PC-3 (cell line): ENCODE results near the gene GIMAP4. TPM values are rescaled to one million over a fixed set of nuclear protein-coding genes. Genes with fewer than 3 reads are reported as not detected.

ENCODE experiments used
- ATAC-seq: fragments of 200-7000 bp; cut with Tn5 transposase; 2 replicates; pipeline ENCODE4 v1.9.1; 2020; ENCODE audit warnings: mild to moderate bottlenecking, moderate library complexity
- BruUV-seq: library from RNA; stranded (reverse); fragments of 400-500 nt; replicated peaks from 2 replicates; lab custom pipeline; 2021; lab: Mats Ljungman, UMichigan
- CTCF ChIA-PET: fragments of 300-600 bp; sonication (Branson Sonifier 250); formaldehyde crosslinking; loops from one replicate; lab custom pipeline; 2022; ENCODE audit warnings: antibody characterized with exemption; lab: Charles Lee
- POLR2A ChIA-PET: fragments of 300-600 bp; sonication (Branson Sonifier 250); formaldehyde crosslinking; loops from one replicate; lab custom pipeline; 2022; ENCODE audit warnings: antibody characterized with exemption; ENCODE audit not compliant: unreplicated experiment; lab: Charles Lee
- DNase-seq: peaks from one replicate; pipeline ENCODE4 v3.0.0-alpha.2; 2015
- H2AFZ ChIP-seq: fragments of 300-600 bp; sonication (generic); 2 replicates; pipeline ENCODE4 v1.6.0; 2016; ENCODE audit warnings: antibody characterized with exemption, low read length
- H3F3A ChIP-seq: fragments of 300-600 bp; sonication (generic); one replicate; pipeline ENCODE4 v1.6.0; 2017; ENCODE audit warnings: antibody characterized with exemption, low read length, control low read depth, mild to moderate bottlenecking; ENCODE audit not compliant: unreplicated experiment
- H3K27ac ChIP-seq: fragments of 300-600 bp; sonication (generic); 2 replicates; pipeline ENCODE4 v1.5.1; 2016; ENCODE audit warnings: mild to moderate bottlenecking, low read length
- H3K27me3 ChIP-seq: fragments of 300-600 bp; sonication (generic); 2 replicates; pipeline ENCODE4 v1.6.1; 2016; ENCODE audit warnings: low read length, mixed read lengths
- H3K36me3 ChIP-seq: fragments of 300-600 bp; sonication (generic); 2 replicates; pipeline ENCODE4 v1.6.1; 2016; ENCODE audit warnings: low read depth, mixed run types, low read length, mixed read lengths
- H3K4me1 ChIP-seq: fragments of 300-600 bp; sonication (generic); 2 replicates; pipeline ENCODE4 v1.5.1; 2016; ENCODE audit warnings: low read length; ENCODE audit not compliant: insufficient read depth
- H3K4me2 ChIP-seq: fragments of 300-600 bp; sonication (generic); 2 replicates; pipeline ENCODE4 v1.6.0; 2016; ENCODE audit warnings: low read length
- H3K4me3 ChIP-seq: fragments of 300-600 bp; sonication (generic); 2 replicates; pipeline ENCODE4 v1.5.1; 2016; ENCODE audit warnings: mild to moderate bottlenecking, low read length, mixed read lengths
- H3K79me2 ChIP-seq: fragments of 300-600 bp; sonication (generic); 2 replicates; pipeline ENCODE4 v1.6.1; 2017; ENCODE audit warnings: low read length, mixed read lengths
- H3K9ac ChIP-seq: fragments of 300-600 bp; sonication (generic); 2 replicates; pipeline ENCODE4 v1.6.0; 2016; ENCODE audit warnings: mild to moderate bottlenecking, low read length
- H3K9me2 ChIP-seq: fragments of 300-600 bp; sonication (generic); replicated peaks from 2 replicates; pipeline ENCODE4 v1.6.1; 2016; ENCODE audit warnings: mixed run types, low read length, mixed read lengths
- H3K9me3 ChIP-seq: fragments of 300-600 bp; sonication (generic); 2 replicates; pipeline ENCODE4 v1.6.1; 2016; ENCODE audit warnings: low read length, mixed read lengths
- H4K20me1 ChIP-seq: fragments of 300-600 bp; sonication (generic); 2 replicates; pipeline ENCODE4 v1.6.1; 2016; ENCODE audit warnings: low read length, mixed read lengths
- EZH2 ChIP-seq: fragments of 300-600 bp; sonication (generic); IDR thresholded peaks from one replicate; pipeline ENCODE4 v1.6.1; 2017; ENCODE audit warnings: antibody characterized with exemption, mild to moderate bottlenecking, low read length; ENCODE audit not compliant: unreplicated experiment
- EZH2phosphoT487 ChIP-seq: fragments of 300-600 bp; sonication (generic); IDR thresholded peaks from 2 replicates; pipeline ENCODE4 v1.6.1; 2018; ENCODE audit warnings: mild to moderate bottlenecking, antibody characterized with exemption, low read length, borderline replicate concordance
- intact Hi-C: fragments of 100-400 bp; cut with micrococcal nuclease; formaldehyde crosslinking; loops from 2 replicates; pipeline ENCODE4 v1.9.0; 2023
- total RNA-seq: library from RNA; depleted of rRNA; stranded (reverse); fragments of >200 nt; gene quantifications from 2 replicates; pipeline ENCODE4 v1.2.3, GENCODE V29; 2014
- TF ChIP-seq, protein P1 (sequence below): fragments of 300-600 bp; sonication (generic); conservative IDR thresholded peaks from 2 replicates; pipeline ENCODE4 v1.5.1; 2017; ENCODE audit warnings: antibody characterized with exemption, low read depth, mild to moderate bottlenecking, low read length

GIMAP4 gene
- total RNA-seq, 1 experiment from 2014 or later = not detected

DNA sequence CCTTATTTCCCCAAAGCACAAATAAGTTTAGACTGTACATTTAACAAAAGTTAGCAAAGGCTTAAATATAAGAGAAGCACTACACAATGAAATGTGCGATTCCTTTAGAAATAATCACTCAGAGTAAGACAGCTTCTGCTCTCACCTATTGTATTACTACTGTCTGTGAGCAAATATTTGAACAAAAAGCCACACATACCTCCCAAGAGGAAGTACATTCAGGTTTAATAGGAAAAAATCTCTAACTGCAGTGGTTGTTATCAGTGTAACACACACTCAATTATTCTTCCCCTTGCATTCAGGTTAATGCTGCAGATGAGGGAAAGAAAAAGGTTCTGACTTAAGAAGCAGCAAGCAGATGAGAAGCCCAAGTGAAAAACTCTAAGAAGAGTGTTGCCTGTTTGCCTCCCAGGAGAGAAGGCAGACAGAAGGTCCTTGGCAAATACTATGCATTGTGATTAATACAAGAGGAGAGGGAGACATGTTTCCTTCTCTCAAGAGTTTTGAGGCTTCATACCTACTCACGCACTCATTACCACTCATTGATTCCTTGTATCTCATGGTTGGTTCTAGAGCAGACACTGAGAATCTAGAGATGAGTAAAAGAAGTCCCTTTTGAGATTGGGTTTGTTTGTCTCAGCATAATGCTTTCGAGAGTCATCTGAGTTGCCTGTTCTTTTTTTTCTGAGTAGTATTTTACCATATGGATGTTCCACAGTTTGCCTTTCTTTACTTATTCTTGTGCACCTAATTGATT lies 13.6 kb downstream of the GIMAP4 start:
- Histone ChIP-seq H3F3A (no peaks in the 10 kb centered on the region), H4K20me1 (no peaks in the 10 kb centered on the region), H3K27me3 (peaks cover 36% of the 10 kb centered on the region; the same call in 1 of the 2 replicates), H3K9me3 (no peaks in the 10 kb centered on the region), H3K36me3 (no peaks in the 10 kb centered on the region), H3K4me2 (no peak overlapping the region), H3K4me1 (no peaks in the 10 kb centered on the region), H3K9me2 (no peaks in the 10 kb centered on the region), H3K9ac (no peak overlapping the region), H3K79me2 (no peaks in the 10 kb centered on the region), H2AFZ (no peak overlapping the region), H3K27ac (no peak overlapping the region), H3K4me3 (no peak overlapping the region)
- intact Hi-C loops = no loop called here
- BruUV-seq = no TSS peak
- ChIA-PET POLR2A (no interaction called here), CTCF (no interaction called here)
- peak; percentile 61 for ATAC-seq
- DNase-seq = peak; percentile 44
- TF ChIP-seq, protein P1, sequence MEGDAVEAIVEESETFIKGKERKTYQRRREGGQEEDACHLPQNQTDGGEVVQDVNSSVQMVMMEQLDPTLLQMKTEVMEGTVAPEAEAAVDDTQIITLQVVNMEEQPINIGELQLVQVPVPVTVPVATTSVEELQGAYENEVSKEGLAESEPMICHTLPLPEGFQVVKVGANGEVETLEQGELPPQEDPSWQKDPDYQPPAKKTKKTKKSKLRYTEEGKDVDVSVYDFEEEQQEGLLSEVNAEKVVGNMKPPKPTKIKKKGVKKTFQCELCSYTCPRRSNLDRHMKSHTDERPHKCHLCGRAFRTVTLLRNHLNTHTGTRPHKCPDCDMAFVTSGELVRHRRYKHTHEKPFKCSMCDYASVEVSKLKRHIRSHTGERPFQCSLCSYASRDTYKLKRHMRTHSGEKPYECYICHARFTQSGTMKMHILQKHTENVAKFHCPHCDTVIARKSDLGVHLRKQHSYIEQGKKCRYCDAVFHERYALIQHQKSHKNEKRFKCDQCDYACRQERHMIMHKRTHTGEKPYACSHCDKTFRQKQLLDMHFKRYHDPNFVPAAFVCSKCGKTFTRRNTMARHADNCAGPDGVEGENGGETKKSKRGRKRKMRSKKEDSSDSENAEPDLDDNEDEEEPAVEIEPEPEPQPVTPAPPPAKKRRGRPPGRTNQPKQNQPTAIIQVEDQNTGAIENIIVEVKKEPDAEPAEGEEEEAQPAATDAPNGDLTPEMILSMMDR = no peak
- TF ChIP-seq EZH2phosphoT487 = no peak
- TF ChIP-seq EZH2 = no peak

DNA sequence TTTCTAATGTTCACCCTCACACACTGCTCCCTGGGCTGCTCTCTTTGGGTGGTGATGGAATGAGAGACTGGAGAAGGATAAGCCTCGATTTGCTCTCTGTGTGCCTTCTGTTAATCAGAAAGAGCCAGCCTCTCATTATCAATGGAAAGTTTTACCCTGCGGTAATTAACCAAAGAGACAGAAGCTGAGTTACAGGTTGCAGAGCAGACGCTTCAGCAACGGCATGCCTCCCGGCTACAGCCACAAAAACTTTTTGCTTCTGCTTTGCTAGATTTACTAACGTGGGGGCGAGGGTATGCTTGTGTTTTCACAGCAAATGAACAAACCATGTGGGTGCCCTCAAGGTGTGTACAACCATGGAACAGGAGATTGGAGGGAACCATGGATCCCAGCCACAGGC lies 18.0 kb downstream of the GIMAP4 start:
- Histone ChIP-seq H3K27ac (no peak overlapping the region), H3K9me2 (no peaks in the 10 kb centered on the region), H2AFZ (no peak overlapping the region), H3F3A (no peaks in the 10 kb centered on the region), H3K79me2 (no peaks in the 10 kb centered on the region), H3K4me2 (no peak overlapping the region), H3K9ac (no peak overlapping the region), H3K27me3 (peaks cover 37% of the 10 kb centered on the region; the same call in 1 of the 2 replicates), H3K9me3 (no peaks in the 10 kb centered on the region), H3K4me1 (no peaks in the 10 kb centered on the region), H4K20me1 (no peaks in the 10 kb centered on the region), H3K4me3 (no peak overlapping the region), H3K36me3 (no peaks in the 10 kb centered on the region)
- no peak for ATAC-seq
- no peak for TF ChIP-seq EZH2
- no peak for DNase-seq
- intact Hi-C loops = no loop called here
- POLR2A ChIA-PET = no interaction called here
- CTCF ChIA-PET = no interaction called here
- no TSS peak for BruUV-seq

DNA sequence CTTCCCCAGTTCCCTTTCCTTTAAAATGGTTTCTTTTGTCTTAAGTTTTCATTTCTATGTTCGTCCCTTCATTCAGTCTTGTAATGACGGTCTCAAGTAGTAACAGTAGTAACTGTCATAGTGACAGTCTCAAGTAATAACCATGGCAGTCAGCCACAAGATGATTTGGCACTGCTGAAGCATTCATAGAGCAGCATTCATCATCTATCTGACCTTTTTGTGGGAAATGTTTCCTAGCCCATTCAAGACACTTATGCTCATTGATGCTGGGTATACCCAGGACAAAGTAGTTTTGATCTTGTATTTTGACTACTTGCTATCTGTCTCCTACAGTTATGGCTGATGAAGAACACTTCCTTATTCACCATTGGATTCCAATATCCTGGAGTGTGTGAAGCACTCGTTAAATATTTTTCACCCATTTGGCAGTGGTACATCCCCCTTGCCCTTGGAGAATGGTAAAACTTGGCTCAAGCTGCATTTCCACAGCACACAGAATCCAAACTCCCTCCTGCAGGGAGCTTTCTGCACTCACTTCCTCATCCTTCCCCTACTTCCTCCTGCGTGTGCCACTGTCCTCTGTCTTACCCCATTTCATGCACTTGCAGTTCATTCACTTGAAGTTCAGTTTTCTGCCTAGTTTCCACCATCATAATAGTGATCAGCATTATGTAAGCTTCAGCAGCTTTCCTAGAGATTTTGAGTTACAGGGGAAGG lies 19.0 kb downstream of the GIMAP4 start:
- CTCF ChIA-PET = no interaction called here
- BruUV-seq = no TSS peak
- no peak overlapping the region for H3K4me2 ChIP-seq

More for the DNA sequence above, 19.0 kb downstream of the GIMAP4 start:
- intact Hi-C loops = no loop called here
- no peak overlapping the region for H2AFZ ChIP-seq
- no peaks in the 10 kb centered on the region for H3K36me3 ChIP-seq
- no peak overlapping the region for H3K4me3 ChIP-seq
- no peaks in the 10 kb centered on the region for H3F3A ChIP-seq
- ATAC-seq (no peak), DNase-seq (no peak)
- no peaks in the 10 kb centered on the region for H3K4me1 ChIP-seq
- peaks cover 37% of the 10 kb centered on the region; the same call in 1 of the 2 replicates for H3K27me3 ChIP-seq
- H3K9me3 ChIP-seq = no peaks in the 10 kb centered on the region
- H3K9me2 ChIP-seq = no peaks in the 10 kb centered on the region
- TF ChIP-seq EZH2phosphoT487 (no peak), EZH2 (no peak)
- TF ChIP-seq, protein P1 = no peak
- H4K20me1 ChIP-seq = no peaks in the 10 kb centered on the region
- no peak overlapping the region for H3K27ac ChIP-seq
- H3K79me2 ChIP-seq = no peaks in the 10 kb centered on the region
- no peak overlapping the region for H3K9ac ChIP-seq
- POLR2A ChIA-PET = no interaction called here
